Caco-2 (cell line): ENCODE data around the gene BCL6. TPM values are rescaled to one million over a fixed set of nuclear protein-coding genes. Genes with fewer than 3 reads are reported as not detected.

Source experiments
- BruUV-seq: library from RNA; stranded (reverse); fragments of 400-500 nt; replicated peaks from 2 replicates; lab custom pipeline; 2021; lab: Mats Ljungman, UMichigan
- CTCF ChIA-PET: fragments of 300-600 bp; sonication (Branson Sonifier 250); formaldehyde crosslinking; loops from one replicate; lab custom pipeline; 2022; ENCODE audit warnings: antibody characterized with exemption; lab: Charles Lee
- POLR2A ChIA-PET: fragments of 300-600 bp; sonication (Branson Sonifier 250); formaldehyde crosslinking; loops from one replicate; lab custom pipeline; 2022; ENCODE audit warnings: antibody characterized with exemption; lab: Charles Lee
- DNase-seq, 2 experiments: peaks; one replicate each; pipeline versions ENCODE4 v3.0.0 to v3.0.0-alpha.2; 2020 to 2022
- H3K27me3 ChIP-seq: replicated peaks from 2 replicates; pipeline ENCODE4 v1.6.0; 2011; ENCODE audit warnings: low read length; ENCODE audit not compliant: control insufficient read depth, insufficient read depth
- H3K36me3 ChIP-seq: 2 replicates; pipeline ENCODE4 v1.5.1; 2011; ENCODE audit warnings: low read length; ENCODE audit not compliant: control insufficient read depth, insufficient read depth
- H3K4me1 ChIP-seq: fragments of 250-450 bp; sonication (Bioruptor Pico); 2 replicates; pipeline ENCODE4 v1.5.1; 2020; ENCODE audit warnings: mild to moderate bottlenecking
- H3K4me3 ChIP-seq: 2 replicates; pipeline ENCODE4 v1.5.1; 2011; ENCODE audit warnings: low read depth, mild to moderate bottlenecking, control low read depth, low read length
- H3K9me3 ChIP-seq: fragments of 250-450 bp; sonication (Bioruptor Pico); 2 replicates; pipeline ENCODE4 v1.5.1; 2020; ENCODE audit warnings: mild to moderate bottlenecking, moderate library complexity
- H3K27ac Mint-ChIP-seq: one replicate; pipeline ENCODE4 v1.8.0; 2022; ENCODE audit warnings: mixed read lengths; ENCODE audit not compliant: unreplicated experiment
- H3K27me3 Mint-ChIP-seq: one replicate; pipeline ENCODE4 v1.8.0; 2022; ENCODE audit warnings: mixed read lengths; ENCODE audit not compliant: insufficient read depth, unreplicated experiment
- H3K36me3 Mint-ChIP-seq: one replicate; pipeline ENCODE4 v1.8.0; 2022; ENCODE audit warnings: mild to moderate bottlenecking, mixed read lengths; ENCODE audit not compliant: insufficient read depth, unreplicated experiment
- H3K4me1 Mint-ChIP-seq: one replicate; pipeline ENCODE4 v1.8.0; 2022; ENCODE audit warnings: low read depth, mixed read lengths; ENCODE audit not compliant: unreplicated experiment
- H3K4me3 Mint-ChIP-seq: one replicate; pipeline ENCODE4 v1.8.0; 2022; ENCODE audit warnings: mild to moderate bottlenecking, moderate library complexity, mixed read lengths; ENCODE audit not compliant: unreplicated experiment
- H3K9me3 Mint-ChIP-seq: one replicate; pipeline ENCODE4 v1.8.0; 2022; ENCODE audit warnings: mixed read lengths; ENCODE audit not compliant: unreplicated experiment
- CTCF ChIP-seq, 2 experiments: fragments of 200-600 bp in 1 of 2; IDR thresholded peaks; 1 replicate in 1 of 2; 2 replicates in 1 of 2; pipeline versions ENCODE4 v1.5.1 to v1.8.0; 2011 to 2022; ENCODE audit warnings: antibody characterized with exemption in 1 of 2, control low read depth in 1 of 2, inconsistent platforms in 1 of 2, low read depth in 1 of 2, low read length in 1 of 2, mild to moderate bottlenecking in 1 of 2, moderate library complexity in 1 of 2; ENCODE audit not compliant: insufficient read depth in 1 of 2, severe bottlenecking in 1 of 2, unreplicated experiment in 1 of 2
- intact Hi-C: fragments of 100-400 bp; cut with micrococcal nuclease; formaldehyde crosslinking; loops from one replicate; pipeline ENCODE4 v1.10.0; 2022; ENCODE audit not compliant: unreplicated experiment
- total RNA-seq: library from RNA; stranded (reverse); gene quantifications from 2 replicates; pipeline ENCODE4 v1.2.3, GENCODE V29; 2022

BCL6 gene
- total RNA-seq, 1 experiment from 2014 or later: 40.4 TPM

- Mint-ChIP-seq H3K9me3 (no peaks in the 10 kb centered on the region), H3K4me1 (peaks cover 4% of the 10 kb centered on the region), H3K27ac (no peak overlapping the region), H3K27me3 (no peaks in the 10 kb centered on the region), H3K4me3 (no peak overlapping the region), H3K36me3 (peaks cover 53% of the 10 kb centered on the region)
- intact Hi-C loops: no loop called here
- Histone ChIP-seq H3K9me3 (no peaks in the 10 kb centered on the region), H3K27me3 (no peaks in the 10 kb centered on the region), H3K4me1 (peaks cover 2% of the 10 kb centered on the region; the same call in 1 of the 2 replicates), H3K4me3 (no peak overlapping the region), H3K36me3 (peaks cover 21% of the 10 kb centered on the region)
- no peak for DNase-seq
- no TSS peak for BruUV-seq
- POLR2A ChIA-PET: no interaction called here
- TF ChIP-seq CTCF (IDR thresholded peaks at IDR 0.05; ENCODE audit: insufficient read depth in 1 of 2, low read depth in 1 of 2, low read length in 1 of 2, severe bottlenecking in 1 of 2, unreplicated experiment in 1 of 2): no peak
- CTCF ChIA-PET: no interaction called here
Observed at GRCh38 chr3:187725224-187725623, 20.0 kb downstream of the BCL6 start.

GRCh38 chr3:187722206-187722612 is 23.1 kb downstream of the BCL6 start:
- intact Hi-C loops: no loop called here
- BruUV-seq: no TSS peak
- Histone ChIP-seq H3K9me3 (no peaks in the 10 kb centered on the region), H3K4me1 (peaks cover 11% of the 10 kb centered on the region), H3K27me3 (no peaks in the 10 kb centered on the region), H3K36me3 (peaks cover 10% of the 10 kb centered on the region), H3K4me3 (no peak overlapping the region)
- Mint-ChIP-seq H3K9me3 (no peaks in the 10 kb centered on the region), H3K4me3 (no peak overlapping the region), H3K27ac (no peak overlapping the region), H3K4me1 (peaks cover 15% of the 10 kb centered on the region), H3K36me3 (peaks cover 38% of the 10 kb centered on the region), H3K27me3 (no peaks in the 10 kb centered on the region)
- DNase-seq: no peak
- ChIA-PET POLR2A (no interaction called here), CTCF (no interaction called here)
- peak in 1 of 2 experiments; percentile 20 for TF ChIP-seq CTCF (IDR thresholded peaks at IDR 0.05; ENCODE audit: insufficient read depth in 1 of 2, low read depth in 1 of 2, low read length in 1 of 2, severe bottlenecking in 1 of 2, unreplicated experiment in 1 of 2)

GRCh38 chr3:187721055-187721454 is 24.2 kb downstream of the BCL6 start:
- no peaks in the 10 kb centered on the region for H3K9me3 ChIP-seq
- Mint-ChIP-seq H3K27ac (no peak overlapping the region), H3K4me3 (no peak overlapping the region), H3K27me3 (no peaks in the 10 kb centered on the region), H3K36me3 (peaks cover 38% of the 10 kb centered on the region), H3K4me1 (peaks cover 15% of the 10 kb centered on the region), H3K9me3 (no peaks in the 10 kb centered on the region)
- intact Hi-C loops: no loop called here
- no TSS peak for BruUV-seq
- ChIA-PET POLR2A (no interaction called here), CTCF (no interaction called here)
- no peaks in the 10 kb centered on the region for H3K27me3 ChIP-seq
- no peak for DNase-seq
- H3K4me3 ChIP-seq: no peak overlapping the region
- peaks cover 10% of the 10 kb centered on the region for H3K36me3 ChIP-seq
- TF ChIP-seq CTCF (IDR thresholded peaks at IDR 0.05; ENCODE audit: insufficient read depth in 1 of 2, low read depth in 1 of 2, low read length in 1 of 2, severe bottlenecking in 1 of 2, unreplicated experiment in 1 of 2): no peak
- peaks cover 11% of the 10 kb centered on the region for H3K4me1 ChIP-seq
